Breast epithelium (tissue), 4 donors: ENCODE measurements around the gene MRPL49. TPM values are rescaled to one million over a fixed set of nuclear protein-coding genes. Genes with fewer than 3 reads are reported as not detected.

Experiments used
- DNase-seq, 2 donors: peaks; one replicate each; pipeline ENCODE4 v3.0.0-alpha.2; 2019; ENCODE audit warnings: low spot score in 2 of 2
- H3K27ac ChIP-seq, 2 donors: fragments of 200-600 bp; sonication (generic) in 1 of 2; one replicate each; pipeline ENCODE4 v1.5.1; 2016 to 2019; ENCODE audit warnings: mild to moderate bottlenecking in 1 of 2
- H3K27me3 ChIP-seq, 2 donors: fragments of 200-600 bp; sonication (generic) in 1 of 2; one replicate each; pipeline versions ENCODE4 v1.5.1 to v1.6.0; 2017 to 2019; ENCODE audit warnings: control low read depth in 1 of 2, mild to moderate bottlenecking in 1 of 2
- H3K36me3 ChIP-seq: fragments of 200-600 bp; one replicate; pipeline ENCODE4 v1.5.1; 2019
- H3K4me1 ChIP-seq, 2 donors: fragments of 200-600 bp; sonication (generic); one replicate each; pipeline ENCODE4 v1.5.1; 2016 to 2019; ENCODE audit warnings: control low read depth in 1 of 2
- H3K4me3 ChIP-seq, 3 donors: fragments of 200-600 bp; sonication (generic); 1 replicate in 2 of 3; 2 replicates in 1 of 3; pipeline ENCODE4 v1.5.1; 2016 to 2019; ENCODE audit warnings: mild to moderate bottlenecking in 3 of 3, moderate library complexity in 2 of 3
- H3K9me3 ChIP-seq, 2 donors: fragments of 200-600 bp; sonication (generic) in 1 of 2; one replicate each; pipeline ENCODE4 v1.5.1; 2016 to 2019; ENCODE audit warnings: control low read depth in 1 of 2
- POLR2A ChIP-seq: fragments of 450-650 bp; IDR thresholded peaks from one replicate; pipeline ENCODE4 v1.6.1; 2016; ENCODE audit warnings: antibody characterized with exemption, mild to moderate bottlenecking, moderate library complexity
- POLR2AphosphoS5 ChIP-seq, 3 donors: sonication (generic); formaldehyde crosslinking; IDR thresholded peaks; one replicate each; pipeline ENCODE4 v1.6.1; 2017; ENCODE audit warnings: antibody characterized with exemption in 3 of 3
- intact Hi-C: fragments of 100-400 bp; cut with DNase I; formaldehyde crosslinking; loops from one replicate; pipeline ENCODE4 v1.15.1; 2023; ENCODE audit warnings: low total_unique reads
- total RNA-seq, 3 donors: library from RNA; depleted of rRNA; stranded (reverse); fragments of >200 nt; gene quantifications; one replicate each; pipeline ENCODE4 v1.1.0, GENCODE V29; 2016
- TF ChIP-seq, protein P1 (sequence below), 3 donors: fragments of 450-650 bp; IDR thresholded peaks; one replicate each; pipeline ENCODE4 v1.5.1; 2016 to 2017; ENCODE audit warnings: antibody characterized with exemption in 3 of 3, mild to moderate bottlenecking in 3 of 3, moderate library complexity in 3 of 3

Gene MRPL49
- total RNA-seq, 3 donors from 2014 or later, result 66.2 to 92.6 (median 72.8) TPM

DNA sequence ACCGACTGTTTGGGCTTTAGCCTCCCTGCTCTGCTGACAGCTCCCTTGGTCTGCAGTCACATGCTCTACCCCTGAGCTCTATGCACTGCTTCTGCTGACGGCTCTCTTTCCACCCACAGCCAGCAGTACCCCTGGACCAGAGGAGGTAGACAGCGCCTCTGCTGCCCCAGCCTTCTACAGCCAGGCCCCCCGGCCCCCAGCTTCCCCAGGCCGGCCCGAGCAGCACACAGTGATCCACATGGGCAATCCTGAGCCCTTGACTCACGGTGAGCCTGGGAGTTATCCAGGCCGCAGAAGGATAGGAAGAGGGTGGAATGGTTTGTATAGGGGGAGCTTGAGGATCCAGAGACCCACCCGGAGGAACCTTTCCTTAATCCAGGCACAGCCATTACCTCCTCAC is 35.3 kb upstream of the MRPL49 start:
- no peak for DNase-seq
- TF ChIP-seq, protein P1, sequence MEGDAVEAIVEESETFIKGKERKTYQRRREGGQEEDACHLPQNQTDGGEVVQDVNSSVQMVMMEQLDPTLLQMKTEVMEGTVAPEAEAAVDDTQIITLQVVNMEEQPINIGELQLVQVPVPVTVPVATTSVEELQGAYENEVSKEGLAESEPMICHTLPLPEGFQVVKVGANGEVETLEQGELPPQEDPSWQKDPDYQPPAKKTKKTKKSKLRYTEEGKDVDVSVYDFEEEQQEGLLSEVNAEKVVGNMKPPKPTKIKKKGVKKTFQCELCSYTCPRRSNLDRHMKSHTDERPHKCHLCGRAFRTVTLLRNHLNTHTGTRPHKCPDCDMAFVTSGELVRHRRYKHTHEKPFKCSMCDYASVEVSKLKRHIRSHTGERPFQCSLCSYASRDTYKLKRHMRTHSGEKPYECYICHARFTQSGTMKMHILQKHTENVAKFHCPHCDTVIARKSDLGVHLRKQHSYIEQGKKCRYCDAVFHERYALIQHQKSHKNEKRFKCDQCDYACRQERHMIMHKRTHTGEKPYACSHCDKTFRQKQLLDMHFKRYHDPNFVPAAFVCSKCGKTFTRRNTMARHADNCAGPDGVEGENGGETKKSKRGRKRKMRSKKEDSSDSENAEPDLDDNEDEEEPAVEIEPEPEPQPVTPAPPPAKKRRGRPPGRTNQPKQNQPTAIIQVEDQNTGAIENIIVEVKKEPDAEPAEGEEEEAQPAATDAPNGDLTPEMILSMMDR (IDR thresholded peaks at IDR 0.05), result no peak
- TF ChIP-seq POLR2A, result no peak
- TF ChIP-seq POLR2AphosphoS5 (IDR thresholded peaks at IDR 0.05), result no peak
- intact Hi-C loops, result no loop called here
- no peak overlapping the region for H3K4me3 ChIP-seq
- peaks cover 7% of the 10 kb centered on the region for H3K36me3 ChIP-seq
- no peak overlapping the region for H3K27ac ChIP-seq
- H3K27me3 ChIP-seq, result no peaks in the 10 kb centered on the region
- H3K9me3 ChIP-seq, result no peaks in the 10 kb centered on the region
- H3K4me1 ChIP-seq, result no peaks in the 10 kb centered on the region

DNA sequence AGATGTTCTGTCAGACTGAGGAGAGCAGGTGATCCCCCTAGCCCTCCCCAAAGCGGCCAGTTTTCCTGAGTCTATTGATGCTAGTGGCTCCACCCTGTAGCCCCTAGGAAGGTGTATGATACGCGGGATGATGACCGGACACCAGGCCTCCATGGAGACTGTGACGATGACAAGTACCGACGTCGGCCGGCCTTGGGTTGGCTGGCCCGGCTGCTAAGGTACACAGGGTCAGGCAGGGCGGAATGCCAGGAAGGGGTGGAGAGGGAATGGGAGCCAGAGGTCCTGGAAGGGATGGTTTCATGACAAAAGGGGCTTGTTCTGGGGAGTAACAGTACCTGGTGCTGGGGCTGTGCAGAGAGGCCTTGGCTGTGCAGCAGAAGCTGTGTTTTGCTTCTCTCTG is 34.9 kb upstream of the MRPL49 start:
- Histone ChIP-seq H3K4me3 (no peak overlapping the region), H3K36me3 (peaks cover 7% of the 10 kb centered on the region), H3K9me3 (no peaks in the 10 kb centered on the region), H3K4me1 (no peaks in the 10 kb centered on the region), H3K27me3 (no peaks in the 10 kb centered on the region), H3K27ac (no peak overlapping the region)
- TF ChIP-seq POLR2A, result no peak
- DNase-seq, result no peak
- intact Hi-C loops, result no loop called here

DNA sequence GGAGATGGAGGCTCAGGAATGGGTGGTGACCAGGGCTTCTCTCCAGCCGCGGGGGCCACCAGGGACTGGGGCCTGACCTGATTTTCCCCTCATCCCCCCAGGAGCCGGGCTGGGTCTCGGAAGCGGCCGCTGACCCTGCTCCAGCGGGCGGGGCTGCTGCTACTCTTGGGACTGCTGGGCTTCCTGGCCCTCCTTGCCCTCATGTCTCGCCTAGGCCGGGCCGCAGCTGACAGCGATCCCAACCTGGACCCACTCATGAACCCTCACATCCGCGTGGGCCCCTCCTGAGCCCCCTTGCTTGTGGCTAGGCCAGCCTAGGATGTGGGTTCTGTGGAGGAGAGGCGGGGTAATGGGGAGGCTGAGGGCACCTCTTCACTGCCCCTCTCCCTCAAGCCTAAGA is 34.3 kb upstream of the MRPL49 start:
- intact Hi-C loops, result no loop called here
- no peak for DNase-seq
- no peak overlapping the region for H3K27ac ChIP-seq
- H3K9me3 ChIP-seq, result no peaks in the 10 kb centered on the region
- H3K36me3 ChIP-seq, result peaks cover 7% of the 10 kb centered on the region
- TF ChIP-seq, protein P1 (IDR thresholded peaks at IDR 0.05), result no peak
- TF ChIP-seq POLR2AphosphoS5 (IDR thresholded peaks at IDR 0.05) (no peak), POLR2A (no peak)
- H3K4me1 ChIP-seq, result no peaks in the 10 kb centered on the region
- no peak overlapping the region for H3K4me3 ChIP-seq
- no peaks in the 10 kb centered on the region for H3K27me3 ChIP-seq

DNA sequence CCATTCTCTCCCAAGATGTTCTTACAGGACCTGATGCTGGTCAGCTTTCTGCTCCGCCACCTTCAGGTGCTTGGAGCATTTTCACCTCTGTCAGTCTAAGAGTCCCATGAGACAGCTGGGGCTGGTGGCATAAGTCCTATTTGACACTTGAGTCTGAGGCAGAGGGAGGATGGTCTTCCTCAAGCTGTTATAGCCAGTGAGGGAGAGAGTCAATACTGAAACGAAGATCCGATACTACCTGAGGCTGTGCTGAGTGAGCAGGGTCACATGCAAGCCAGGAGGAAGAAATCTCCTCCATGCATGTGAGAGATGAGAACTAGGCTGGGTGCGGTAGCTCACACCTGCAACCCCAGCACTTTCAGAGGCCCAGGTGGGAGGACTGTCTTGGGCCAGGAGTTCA is 32.5 kb upstream of the MRPL49 start:
- TF ChIP-seq, protein P1 (IDR thresholded peaks at IDR 0.05), result no peak
- TF ChIP-seq POLR2A, result no peak
- TF ChIP-seq POLR2AphosphoS5 (IDR thresholded peaks at IDR 0.05), result no peak
- no peaks in the 10 kb centered on the region for H3K4me1 ChIP-seq
- intact Hi-C loops, result no loop called here
- no peak overlapping the region for H3K27ac ChIP-seq
- H3K4me3 ChIP-seq, result no peak overlapping the region
- peaks cover 7% of the 10 kb centered on the region for H3K36me3 ChIP-seq
- no peaks in the 10 kb centered on the region for H3K9me3 ChIP-seq
- no peaks in the 10 kb centered on the region for H3K27me3 ChIP-seq
- no peak for DNase-seq

DNA sequence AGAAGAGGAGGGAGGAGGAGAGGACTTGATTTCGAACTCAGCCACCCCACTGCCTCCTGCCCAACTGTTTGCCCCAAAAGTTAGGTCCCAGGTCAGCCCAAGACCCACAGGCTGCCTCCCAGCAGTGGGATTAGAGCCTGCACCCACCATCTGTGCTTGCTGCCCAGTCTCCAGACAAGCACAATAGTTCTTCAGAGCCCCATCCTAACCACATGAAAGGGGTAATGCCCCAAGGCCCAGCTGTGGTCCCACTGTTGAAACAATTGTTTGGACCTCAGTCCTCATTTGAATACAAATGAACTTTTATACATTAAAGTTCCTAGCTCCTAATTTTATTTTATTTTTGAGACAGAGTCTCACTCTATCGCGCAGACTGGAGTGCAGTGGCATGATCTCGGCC is 31.5 kb upstream of the MRPL49 start:
- H3K4me3 ChIP-seq, result no peak overlapping the region
- H3K27me3 ChIP-seq, result no peaks in the 10 kb centered on the region
- no peaks in the 10 kb centered on the region for H3K9me3 ChIP-seq
- intact Hi-C loops, result no loop called here
- TF ChIP-seq, protein P1 (IDR thresholded peaks at IDR 0.05), result no peak
- TF ChIP-seq POLR2A (no peak), POLR2AphosphoS5 (IDR thresholded peaks at IDR 0.05) (no peak)
- no peak overlapping the region for H3K27ac ChIP-seq
- H3K36me3 ChIP-seq, result peaks cover 7% of the 10 kb centered on the region
- H3K4me1 ChIP-seq, result no peaks in the 10 kb centered on the region
- DNase-seq, result no peak

DNA sequence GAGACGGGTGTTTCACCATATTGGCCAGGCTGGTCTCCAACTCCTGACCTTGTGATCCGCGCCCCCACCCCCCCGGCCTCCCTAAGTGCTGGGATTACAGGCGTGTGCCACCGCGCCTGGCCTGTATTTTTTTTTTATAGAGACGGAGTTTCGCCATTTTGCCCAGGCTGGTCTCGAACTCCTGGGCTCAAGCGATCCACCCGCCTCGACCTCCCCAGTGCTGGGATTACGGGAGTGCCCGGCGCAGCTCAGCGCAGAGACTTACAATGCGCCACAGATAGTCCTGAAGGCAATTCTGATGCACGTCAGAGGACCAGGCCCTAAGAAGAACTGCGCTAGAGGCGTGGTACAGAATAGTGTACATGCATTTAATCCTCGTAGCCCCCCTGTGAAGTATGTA is 26.7 kb upstream of the MRPL49 start:
- DNase-seq, result no peak
- Histone ChIP-seq H3K9me3 (no peaks in the 10 kb centered on the region), H3K27ac (peak overlapping the region; percentile 96), H3K27me3 (no peaks in the 10 kb centered on the region), H3K4me1 (peaks cover 0 to 5% of the 10 kb centered on the region in 2 donors), H3K4me3 (peak overlapping the region in 2 of 3 donors; percentile 86 to 91), H3K36me3 (no peaks in the 10 kb centered on the region)
- intact Hi-C loops, result no loop called here
- TF ChIP-seq, protein P1 (IDR thresholded peaks at IDR 0.05), result no peak
